Psoas muscle (tissue), 8 donors: ENCODE measurements around the gene CHCHD6. TPM values are rescaled to one million over a fixed set of nuclear protein-coding genes. Genes with fewer than 3 reads are reported as not detected.

Experiments used
- ATAC-seq, 4 donors: fragments of 200-7000 bp; cut with Tn5 transposase; one replicate each; pipeline ENCODE4 v1.9.1; 2020; ENCODE audit warnings: moderate library complexity in 3 of 4, mild to moderate bottlenecking in 2 of 4
- DNase-seq, 2 donors: peaks; one replicate each; pipeline ENCODE4 v3.0.0-alpha.2; 2020
- H3K27ac ChIP-seq: fragments of 200-600 bp; one replicate; pipeline ENCODE4 v1.8.0; 2022
- H3K27me3 ChIP-seq, 3 donors: fragments of 200-600 bp in 1 of 3; one replicate each; pipeline versions ENCODE4 v1.6.1 to v1.8.0; 2013 to 2022; ENCODE audit warnings: low read length in 2 of 3, mild to moderate bottlenecking in 2 of 3, moderate library complexity in 1 of 3; ENCODE audit not compliant: insufficient read depth in 3 of 3
- H3K36me3 ChIP-seq, 2 donors: fragments of 200-600 bp in 1 of 2; one replicate each; pipeline versions ENCODE4 v1.6.1 to v1.8.0; 2013 to 2022; ENCODE audit warnings: low read depth in 1 of 2, mild to moderate bottlenecking in 1 of 2, moderate library complexity in 1 of 2; ENCODE audit not compliant: insufficient read depth in 1 of 2
- H3K4me1 ChIP-seq: fragments of 200-600 bp; one replicate; pipeline ENCODE4 v1.8.0; 2022
- H3K4me3 ChIP-seq: fragments of 200-600 bp; one replicate; pipeline ENCODE4 v1.8.0; 2022; ENCODE audit warnings: mild to moderate bottlenecking
- H3K9me3 ChIP-seq: fragments of 200-600 bp; one replicate; pipeline ENCODE4 v1.8.0; 2022
- WGBS, 3 donors: extraction: QIAGEN DNeasy Blood & Tissue Kit; methylation state at CpG; one replicate each; pipeline versions ENCODE4 v1.1.6 to v1.1.7; 2013; 5-methylcytosine and 5-hydroxymethylcytosine counted together
- intact Hi-C, 2 donors: fragments of 100-400 bp; cut with DNase I; formaldehyde crosslinking; loops; one replicate each; pipeline versions ENCODE4 v1.11.0 to v1.14.2; 2022
- polyA plus RNA-seq, 3 donors: library from polyadenylated mRNA; stranded (reverse); fragments of 200-250 nt; gene quantifications; one replicate each; pipeline ENCODE4 v1.2.3, GENCODE V29; 2013
- total RNA-seq, 4 donors: library from RNA; stranded (reverse); fragmentation: NEBNext Ultra II Directional in 2 of 4; extraction: Animal tissue kit (Norgen Biotek cat#: 25700) in 2 of 4; gene quantifications; one replicate each; pipeline versions ENCODE4 v1.2.1 to v1.2.4, GENCODE V29; 2021 to 2023
- TF ChIP-seq, protein P1 (sequence below): fragments of 200-600 bp; IDR thresholded peaks from one replicate; pipeline ENCODE4 v1.8.0; 2022; ENCODE audit warnings: antibody characterized with exemption
- donor health status: healthy with polysubstance abuse.
- donor health status: DM: no; HTN: no; CAD: no; lungs with moderate emphysema.
- donor health status: Bipolar disorder and iron deficiency.
- donor health status: healthy.
- donor health status: DM: yes; HTN: yes; CAD: no.
- donor health status: DM: no; HTN: no; CAD: no.
- donor health status: DM: no; HTN: no; CAD: no.
- donor health status: DM: yes; HTN: yes; CAD: no.

CHCHD6 gene
- total and polyA plus RNA-seq, 7 donors = 2.4 to 13.8 (median 3.5) TPM

DNA sequence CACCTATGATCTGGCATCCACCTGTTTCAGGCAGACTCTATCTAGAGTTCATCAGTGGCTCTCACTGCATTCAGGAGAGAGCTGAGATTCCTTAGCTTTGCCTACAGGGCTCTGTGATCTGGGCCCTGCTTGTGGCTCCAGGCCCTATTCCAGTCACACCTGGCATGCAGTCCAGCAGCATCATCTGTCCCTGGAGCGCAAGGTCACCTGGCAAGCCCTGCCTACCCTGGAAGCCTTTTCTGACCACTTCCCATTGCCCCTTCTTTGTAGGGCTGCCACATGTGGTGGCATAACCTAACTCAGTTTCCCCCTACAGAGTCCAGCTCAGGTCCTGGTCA lies 163.8 kb downstream of the CHCHD6 start:
- Histone ChIP-seq H3K27ac (no peak overlapping the region), H3K27me3 (no peaks in the 10 kb centered on the region), H3K9me3 (no peaks in the 10 kb centered on the region), H3K4me1 (peaks cover 17% of the 10 kb centered on the region), H3K4me3 (no peak overlapping the region), H3K36me3 (no peaks in the 10 kb centered on the region)
- DNase-seq = no peak
- 43 to 72% (median 45%) methylated on average over 1 of the region's 1 CpG for WGBS, 3 donors
- intact Hi-C loops = no loop called here
- TF ChIP-seq, protein P1, sequence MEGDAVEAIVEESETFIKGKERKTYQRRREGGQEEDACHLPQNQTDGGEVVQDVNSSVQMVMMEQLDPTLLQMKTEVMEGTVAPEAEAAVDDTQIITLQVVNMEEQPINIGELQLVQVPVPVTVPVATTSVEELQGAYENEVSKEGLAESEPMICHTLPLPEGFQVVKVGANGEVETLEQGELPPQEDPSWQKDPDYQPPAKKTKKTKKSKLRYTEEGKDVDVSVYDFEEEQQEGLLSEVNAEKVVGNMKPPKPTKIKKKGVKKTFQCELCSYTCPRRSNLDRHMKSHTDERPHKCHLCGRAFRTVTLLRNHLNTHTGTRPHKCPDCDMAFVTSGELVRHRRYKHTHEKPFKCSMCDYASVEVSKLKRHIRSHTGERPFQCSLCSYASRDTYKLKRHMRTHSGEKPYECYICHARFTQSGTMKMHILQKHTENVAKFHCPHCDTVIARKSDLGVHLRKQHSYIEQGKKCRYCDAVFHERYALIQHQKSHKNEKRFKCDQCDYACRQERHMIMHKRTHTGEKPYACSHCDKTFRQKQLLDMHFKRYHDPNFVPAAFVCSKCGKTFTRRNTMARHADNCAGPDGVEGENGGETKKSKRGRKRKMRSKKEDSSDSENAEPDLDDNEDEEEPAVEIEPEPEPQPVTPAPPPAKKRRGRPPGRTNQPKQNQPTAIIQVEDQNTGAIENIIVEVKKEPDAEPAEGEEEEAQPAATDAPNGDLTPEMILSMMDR = no peak
- peak; percentile 22 to 57 (median 44) for ATAC-seq

DNA sequence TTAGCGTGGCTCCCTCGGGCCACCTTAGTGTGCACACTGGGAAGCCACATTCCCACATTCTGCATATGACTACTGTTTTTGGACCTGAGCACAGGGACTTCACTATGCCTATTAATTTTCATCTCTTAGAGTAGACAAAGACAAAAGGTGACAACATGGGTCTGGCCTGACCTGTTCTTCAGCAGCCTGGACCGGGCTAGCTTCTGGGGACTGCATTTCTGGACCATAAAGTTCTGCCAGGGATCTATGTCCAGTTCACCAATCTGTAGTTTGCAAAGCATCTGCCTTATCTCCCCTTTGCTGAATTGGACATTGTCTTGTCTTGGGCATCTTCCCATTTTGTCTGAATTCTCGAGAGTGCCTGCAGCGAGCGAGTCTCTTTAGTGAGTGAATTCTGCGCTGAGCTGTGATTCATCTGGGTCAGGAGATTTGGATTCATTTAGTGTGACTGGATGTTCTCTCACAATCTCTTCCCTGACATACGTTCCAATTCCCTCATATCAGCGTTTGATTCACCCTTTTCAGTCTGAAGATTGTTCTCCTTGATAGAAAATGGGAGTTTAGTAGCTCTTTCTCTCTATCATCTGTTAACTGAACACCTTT lies 166.7 kb downstream of the CHCHD6 start:
- TF ChIP-seq, protein P1 = no peak
- Histone ChIP-seq H3K27ac (no peak overlapping the region), H3K36me3 (no peaks in the 10 kb centered on the region), H3K9me3 (no peaks in the 10 kb centered on the region), H3K27me3 (no peaks in the 10 kb centered on the region), H3K4me1 (peaks cover 17% of the 10 kb centered on the region), H3K4me3 (no peak overlapping the region)
- ATAC-seq (no peak), DNase-seq (no peak)
- intact Hi-C loops = no loop called here
- 86 to 90% (median 87%) methylated on average over 9 of the region's 9 CpGs for WGBS, 3 donors

DNA sequence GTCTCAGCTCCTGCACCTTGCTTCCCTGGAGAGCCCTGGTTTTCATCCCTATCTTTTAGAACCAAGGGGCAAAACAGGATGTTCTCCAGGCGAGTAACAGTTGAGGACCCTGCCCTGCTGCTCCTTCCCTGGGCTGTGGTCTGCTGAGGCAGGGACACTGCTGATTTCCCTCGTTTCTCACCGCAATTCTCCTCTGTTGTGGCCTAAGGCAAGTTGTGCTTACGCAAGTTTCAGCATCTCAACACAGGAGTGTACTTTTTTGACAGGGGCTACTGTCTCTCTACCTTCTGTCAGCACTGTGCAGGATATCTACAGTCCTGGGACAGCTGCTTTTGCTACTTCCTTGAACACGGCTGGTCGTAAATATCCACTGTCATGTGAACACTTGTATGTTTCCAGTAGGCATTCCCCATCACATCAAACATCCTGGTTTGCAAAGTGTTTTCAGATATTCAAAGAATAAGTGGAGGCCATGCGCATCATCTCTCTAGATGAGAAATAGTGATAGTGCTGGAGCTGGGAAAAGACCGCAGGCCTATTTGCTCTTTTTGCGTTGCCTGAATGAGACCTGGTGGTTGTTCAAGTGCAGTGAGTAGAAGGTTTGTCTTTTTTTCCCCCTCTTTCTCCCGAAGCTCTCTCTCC lies 168.8 kb downstream of the CHCHD6 start:
- H3K9me3 ChIP-seq = no peaks in the 10 kb centered on the region
- TF ChIP-seq, protein P1 = no peak
- 93 to 95% (median 94%) methylated on average over 10 of the region's 10 CpGs for WGBS, 3 donors

DNA sequence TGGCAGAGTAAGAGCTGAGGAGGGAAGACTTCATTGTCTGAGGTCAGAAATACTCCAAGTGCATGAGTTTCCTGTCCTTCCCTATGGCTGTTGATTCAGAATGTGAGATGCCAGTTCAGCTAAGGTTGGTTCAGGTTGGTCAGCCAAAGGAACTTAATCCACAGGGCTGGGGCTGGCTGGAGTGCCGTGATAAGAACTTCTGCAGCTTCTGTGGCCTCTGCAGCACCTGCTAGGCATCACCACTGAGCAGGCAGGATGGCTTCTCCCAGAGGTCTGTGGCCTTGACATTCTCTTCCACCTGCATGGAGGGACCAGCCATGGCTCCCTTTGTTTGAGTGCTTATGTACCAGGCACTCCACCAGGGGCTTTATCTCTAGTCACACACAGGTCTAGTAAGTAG lies 169.4 kb downstream of the CHCHD6 start:
- ATAC-seq (no peak), DNase-seq (no peak)
- Histone ChIP-seq H3K27me3 (no peaks in the 10 kb centered on the region), H3K4me3 (no peak overlapping the region), H3K27ac (no peak overlapping the region), H3K9me3 (no peaks in the 10 kb centered on the region), H3K4me1 (no peaks in the 10 kb centered on the region), H3K36me3 (no peaks in the 10 kb centered on the region)
- TF ChIP-seq, protein P1 = no peak
- 44 to 95% (median 63%) methylated on average over 1 of the region's 1 CpG for WGBS, 3 donors
- intact Hi-C loops = no loop called here

More for the DNA sequence above, 168.8 kb downstream of the CHCHD6 start:
- no peak overlapping the region for H3K4me3 ChIP-seq
- no peak overlapping the region for H3K27ac ChIP-seq
- intact Hi-C loops = no loop called here
- H3K27me3 ChIP-seq = no peaks in the 10 kb centered on the region
- H3K36me3 ChIP-seq = no peaks in the 10 kb centered on the region
- no peak for DNase-seq
- no peak for ATAC-seq
- no peaks in the 10 kb centered on the region for H3K4me1 ChIP-seq

DNA sequence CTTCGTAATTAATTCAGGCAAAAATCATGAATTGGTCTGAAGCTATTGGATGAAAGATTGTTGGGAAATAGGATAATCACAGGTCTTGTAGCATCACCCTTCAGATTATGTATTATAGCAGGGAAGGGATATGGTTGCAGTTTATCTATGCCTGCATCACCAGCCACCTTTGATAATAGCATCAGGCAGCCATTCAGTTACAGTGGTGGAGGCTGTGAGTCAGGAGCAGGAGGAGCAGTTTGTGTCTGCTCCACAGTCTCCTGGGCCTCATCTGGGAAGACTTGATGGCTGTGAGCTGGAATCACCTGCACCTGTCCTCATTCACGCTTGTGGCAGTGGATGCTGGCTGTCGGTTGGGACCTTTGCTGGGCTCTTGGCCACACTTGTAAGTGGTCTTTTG lies 174.6 kb downstream of the CHCHD6 start:
- H3K36me3 ChIP-seq = no peaks in the 10 kb centered on the region
- intact Hi-C loops = no loop called here
- no peaks in the 10 kb centered on the region for H3K9me3 ChIP-seq
- H3K27ac ChIP-seq = no peak overlapping the region
- no peak for DNase-seq
- H3K4me1 ChIP-seq = no peaks in the 10 kb centered on the region
- TF ChIP-seq, protein P1 = no peak
- no peaks in the 10 kb centered on the region for H3K27me3 ChIP-seq
- no peak for ATAC-seq
- 90 to 94% (median 92%) methylated on average over 3 of the region's 3 CpGs for WGBS, 3 donors
- H3K4me3 ChIP-seq = no peak overlapping the region
